Right atrium auricular region (tissue), 2 donors: ENCODE measurements around the gene JARID2. TPM values are rescaled to one million over a fixed set of nuclear protein-coding genes. Genes with fewer than 3 reads are reported as not detected.

Source experiments
- DNase-seq: peaks from one replicate; pipeline ENCODE4 v3.0.0-alpha.2; 2019; ENCODE audit warnings: low spot score
- H3K27ac ChIP-seq, 2 donors: fragments of 200-600 bp; sonication (generic); 1 replicate in 1 of 2; 2 replicates in 1 of 2; pipeline ENCODE4 v1.5.1; 2016 to 2019
- H3K27me3 ChIP-seq, 2 donors: fragments of 200-600 bp; sonication (generic); one replicate each; pipeline versions ENCODE4 v1.5.1 to v1.6.0; 2017 to 2019
- H3K36me3 ChIP-seq: fragments of 200-600 bp; sonication (generic); one replicate; pipeline ENCODE4 v1.5.1; 2016
- H3K4me1 ChIP-seq, 2 donors: fragments of 200-600 bp; sonication (generic); one replicate each; pipeline versions ENCODE4 v1.5.1 to v1.6.0; 2017 to 2019
- H3K4me3 ChIP-seq, 2 donors: fragments of 200-600 bp; sonication (generic); 1 replicate in 1 of 2; 2 replicates in 1 of 2; pipeline ENCODE4 v1.5.1; 2017 to 2019; ENCODE audit warnings: mild to moderate bottlenecking in 1 of 2, moderate library complexity in 1 of 2
- H3K9me3 ChIP-seq, 2 donors: fragments of 200-600 bp; sonication (generic); one replicate each; pipeline ENCODE4 v1.5.1; 2019
- total RNA-seq, 2 donors: library from RNA; depleted of rRNA; stranded (reverse); fragments of >200 nt; gene quantifications; one replicate each; pipeline ENCODE4 v1.1.0, GENCODE V29; 2016
- TF ChIP-seq, protein P1 (sequence below), 2 donors: fragments of 200-600 bp; sonication (generic); IDR thresholded peaks; one replicate each; pipeline ENCODE4 v1.5.1; 2019; ENCODE audit warnings: antibody characterized with exemption in 2 of 2

The JARID2 gene
- total RNA-seq, 2 donors from 2014 or later = 6.5 to 6.7 TPM

DNA sequence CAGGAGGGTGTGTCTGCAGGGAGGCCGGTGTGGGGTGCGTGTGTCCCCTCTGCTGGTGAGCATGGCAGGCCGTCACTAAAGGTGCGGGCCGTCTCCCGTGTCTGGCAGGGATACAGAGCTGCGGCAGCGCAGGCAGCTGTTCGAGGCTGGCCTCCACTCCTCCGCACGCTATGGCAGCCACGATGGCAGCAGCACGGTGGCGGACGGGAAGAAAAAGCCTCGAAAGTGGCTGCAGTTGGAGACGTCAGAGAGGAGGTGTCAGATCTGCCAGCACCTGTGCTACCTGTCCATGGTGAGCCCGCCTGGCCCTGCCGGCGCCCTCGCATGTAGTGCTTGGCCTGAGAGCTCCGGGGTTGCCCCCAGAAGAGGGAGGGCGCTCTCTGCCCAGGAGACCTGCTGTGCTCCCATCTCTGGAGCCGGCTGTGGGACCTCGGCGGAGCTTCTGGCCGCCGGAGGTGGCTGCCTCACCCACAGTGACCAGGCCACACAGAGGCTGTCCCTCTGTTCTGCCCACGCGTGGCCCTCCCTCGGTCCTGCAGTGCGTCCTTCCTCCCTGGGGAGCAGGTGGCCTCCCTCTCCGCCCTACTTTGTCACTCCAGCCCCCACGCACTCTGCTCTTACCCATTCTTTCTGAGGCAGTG lies 267.4 kb downstream of the JARID2 start:
- DNase-seq = no peak
- peaks cover 0 to 22% of the 10 kb centered on the region in 2 donors for H3K4me1 ChIP-seq

DNA sequence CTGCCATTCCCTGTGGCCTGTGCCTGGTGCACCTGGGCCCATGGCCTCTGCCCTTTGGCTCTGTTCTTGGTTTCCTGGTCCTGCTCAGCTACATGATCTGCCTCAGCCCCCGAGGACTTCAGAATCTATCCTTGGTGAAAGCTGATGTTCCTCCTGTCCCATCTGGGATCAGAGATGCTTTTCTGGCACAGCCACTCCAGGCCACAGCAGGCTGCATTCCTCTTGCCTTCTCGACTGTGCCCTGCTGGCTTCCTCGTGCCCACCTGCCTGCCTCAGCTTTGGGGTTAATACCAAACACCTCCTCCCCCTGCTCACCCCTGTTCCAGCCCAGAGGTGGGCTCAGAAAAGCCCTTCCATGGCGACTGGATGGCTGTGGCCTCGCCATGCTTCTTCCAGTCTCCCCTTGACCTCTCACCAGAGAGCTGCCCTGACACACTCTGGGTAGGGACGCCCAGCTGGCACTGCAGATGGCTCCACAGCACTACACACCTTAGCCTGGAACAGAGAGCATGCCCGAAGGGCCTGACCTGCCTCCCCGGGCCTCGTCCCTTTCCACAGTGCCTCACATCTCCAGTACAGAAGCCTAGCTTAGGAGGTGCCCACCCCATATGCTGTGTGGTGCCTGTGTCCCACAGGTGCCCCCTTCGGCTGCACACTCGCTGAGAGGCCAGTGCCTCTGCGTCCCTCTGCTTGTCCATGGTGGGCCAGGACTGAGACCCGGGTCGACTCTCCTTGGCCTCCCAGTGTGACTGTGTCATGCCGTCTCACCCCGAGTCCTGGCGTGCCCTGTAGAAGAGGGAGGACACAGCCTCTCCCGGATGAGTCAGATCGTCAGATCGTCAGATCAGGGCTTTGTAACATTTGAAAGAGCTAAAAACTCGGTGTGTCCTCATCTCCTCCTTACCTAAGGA lies 268.2 kb downstream of the JARID2 start:
- H3K36me3 ChIP-seq = peaks cover 45% of the 10 kb centered on the region
- no peaks in the 10 kb centered on the region for H3K9me3 ChIP-seq
- H3K27me3 ChIP-seq = no peaks in the 10 kb centered on the region
- peak overlapping the region in 1 of 2 donors; percentile 87 for H3K27ac ChIP-seq
- H3K4me1 ChIP-seq = peaks cover 0 to 22% of the 10 kb centered on the region in 2 donors
- H3K4me3 ChIP-seq = no peak overlapping the region
- no peak for DNase-seq
- TF ChIP-seq, protein P1, sequence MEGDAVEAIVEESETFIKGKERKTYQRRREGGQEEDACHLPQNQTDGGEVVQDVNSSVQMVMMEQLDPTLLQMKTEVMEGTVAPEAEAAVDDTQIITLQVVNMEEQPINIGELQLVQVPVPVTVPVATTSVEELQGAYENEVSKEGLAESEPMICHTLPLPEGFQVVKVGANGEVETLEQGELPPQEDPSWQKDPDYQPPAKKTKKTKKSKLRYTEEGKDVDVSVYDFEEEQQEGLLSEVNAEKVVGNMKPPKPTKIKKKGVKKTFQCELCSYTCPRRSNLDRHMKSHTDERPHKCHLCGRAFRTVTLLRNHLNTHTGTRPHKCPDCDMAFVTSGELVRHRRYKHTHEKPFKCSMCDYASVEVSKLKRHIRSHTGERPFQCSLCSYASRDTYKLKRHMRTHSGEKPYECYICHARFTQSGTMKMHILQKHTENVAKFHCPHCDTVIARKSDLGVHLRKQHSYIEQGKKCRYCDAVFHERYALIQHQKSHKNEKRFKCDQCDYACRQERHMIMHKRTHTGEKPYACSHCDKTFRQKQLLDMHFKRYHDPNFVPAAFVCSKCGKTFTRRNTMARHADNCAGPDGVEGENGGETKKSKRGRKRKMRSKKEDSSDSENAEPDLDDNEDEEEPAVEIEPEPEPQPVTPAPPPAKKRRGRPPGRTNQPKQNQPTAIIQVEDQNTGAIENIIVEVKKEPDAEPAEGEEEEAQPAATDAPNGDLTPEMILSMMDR (IDR thresholded peaks at IDR 0.05) = no peak

More for the DNA sequence above, 267.4 kb downstream of the JARID2 start:
- Histone ChIP-seq H3K36me3 (peaks cover 50% of the 10 kb centered on the region), H3K27me3 (no peaks in the 10 kb centered on the region), H3K27ac (peak overlapping the region; percentile 70 to 87), H3K9me3 (no peaks in the 10 kb centered on the region), H3K4me3 (no peak overlapping the region)
- TF ChIP-seq, protein P1 (IDR thresholded peaks at IDR 0.05) = no peak

DNA sequence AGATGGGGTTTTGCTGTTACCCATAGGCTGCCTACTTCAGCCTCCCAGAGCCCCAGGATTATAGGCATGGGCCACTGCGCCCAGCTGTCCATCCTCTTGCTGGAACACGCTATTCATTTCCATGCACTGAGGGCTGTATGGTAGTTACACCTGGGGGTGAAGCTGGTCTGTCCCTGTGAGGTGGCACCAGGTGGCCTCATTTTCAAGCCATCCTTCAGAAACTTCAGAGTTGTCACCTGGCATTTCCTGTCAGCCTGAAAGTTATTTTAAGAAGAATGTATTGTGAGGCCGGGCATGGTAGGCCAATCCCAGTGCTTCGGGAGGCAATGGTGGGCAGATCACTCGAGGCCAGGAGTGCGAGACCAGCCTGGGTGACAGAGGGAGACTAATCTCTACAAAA lies 269.4 kb downstream of the JARID2 start:
- DNase-seq = no peak
- H3K4me3 ChIP-seq = no peak overlapping the region
- no peaks in the 10 kb centered on the region for H3K9me3 ChIP-seq
- TF ChIP-seq, protein P1 (IDR thresholded peaks at IDR 0.05) = no peak
- H3K36me3 ChIP-seq = peaks cover 40% of the 10 kb centered on the region
- peak overlapping the region; percentile 18 to 48 for H3K27ac ChIP-seq
- H3K27me3 ChIP-seq = no peaks in the 10 kb centered on the region
- H3K4me1 ChIP-seq = peaks cover 0 to 22% of the 10 kb centered on the region in 2 donors

DNA sequence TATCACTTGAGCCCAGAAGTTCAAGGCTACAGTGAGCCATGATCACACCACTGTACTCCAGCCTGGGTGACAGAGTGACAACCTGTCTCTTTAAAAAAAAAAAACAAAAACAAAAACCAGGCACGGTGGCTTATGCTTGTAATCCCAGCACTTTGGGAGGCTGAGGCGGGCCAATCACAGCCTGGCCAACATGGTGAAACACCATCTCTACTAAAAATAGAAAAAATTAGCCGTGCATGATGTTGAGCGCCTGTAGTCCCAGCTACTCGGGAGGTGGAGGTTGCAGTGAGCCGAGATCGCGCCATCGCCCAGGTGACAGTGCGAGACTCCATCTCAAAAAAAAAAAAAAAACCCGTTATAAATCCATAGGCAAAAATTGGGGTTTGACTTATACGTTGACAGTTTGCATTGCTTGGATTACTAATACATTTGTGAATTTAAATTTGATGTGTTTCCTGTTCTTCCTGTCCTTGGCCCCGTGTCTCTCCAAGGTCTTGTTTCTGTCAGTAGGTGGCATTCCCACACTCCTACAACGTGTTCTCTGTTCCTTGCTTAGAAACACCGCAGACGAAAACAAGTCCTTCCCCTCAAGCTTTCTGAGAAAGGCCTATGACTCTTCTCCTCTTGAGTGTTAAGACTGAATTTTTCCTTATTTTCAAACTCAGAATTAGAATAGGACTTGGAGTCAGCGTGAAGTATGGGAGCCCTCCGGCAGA lies 269.9 kb downstream of the JARID2 start:
- H3K36me3 ChIP-seq = peaks cover 45% of the 10 kb centered on the region
- peaks cover 0 to 19% of the 10 kb centered on the region in 2 donors for H3K4me1 ChIP-seq

DNA sequence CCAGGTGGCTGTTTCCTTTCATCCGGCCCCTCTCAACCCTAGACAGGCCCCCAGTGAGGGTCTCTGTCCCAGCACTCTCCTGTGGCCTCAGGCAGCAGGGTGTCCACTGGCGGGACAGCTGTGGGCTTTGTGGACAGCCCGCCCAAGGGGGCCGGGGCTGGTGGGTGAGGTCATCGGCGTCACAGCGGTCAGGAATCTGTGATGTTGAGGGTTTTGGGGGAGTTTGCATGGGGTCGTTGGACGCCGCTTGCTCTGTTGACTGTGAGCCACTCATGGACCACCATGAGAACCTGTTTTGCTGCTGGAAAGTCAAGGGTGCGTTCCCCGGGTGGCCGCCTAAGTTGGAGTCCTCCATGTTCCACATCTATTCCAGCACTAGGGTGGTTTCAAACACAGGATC lies 270.5 kb downstream of the JARID2 start:
- Histone ChIP-seq H3K9me3 (no peaks in the 10 kb centered on the region), H3K4me1 (peaks cover 0 to 13% of the 10 kb centered on the region in 2 donors), H3K4me3 (no peak overlapping the region), H3K36me3 (peaks cover 45% of the 10 kb centered on the region), H3K27me3 (no peaks in the 10 kb centered on the region), H3K27ac (peak overlapping the region; percentile 44 to 75)
- DNase-seq = no peak
- TF ChIP-seq, protein P1 (IDR thresholded peaks at IDR 0.05) = no peak

More for the DNA sequence above, 269.9 kb downstream of the JARID2 start:
- H3K4me3 ChIP-seq = no peak overlapping the region
- no peaks in the 10 kb centered on the region for H3K9me3 ChIP-seq
- DNase-seq = no peak
- H3K27me3 ChIP-seq = no peaks in the 10 kb centered on the region
- peak overlapping the region; percentile 48 to 75 for H3K27ac ChIP-seq
- TF ChIP-seq, protein P1 (IDR thresholded peaks at IDR 0.05) = peak in 1 of 2 donors; percentile 29
